ENCODE measurements around the gene MSMB. TPM values are rescaled to one million over a fixed set of nuclear protein-coding genes. Genes with fewer than 3 reads are reported as not detected.
"Not testable (repeated sequence)": the region's sequence is repeated elsewhere in the genome, so short reads cannot be mapped to it uniquely, and the experiment has no call there.

Gene MSMB, protein sequence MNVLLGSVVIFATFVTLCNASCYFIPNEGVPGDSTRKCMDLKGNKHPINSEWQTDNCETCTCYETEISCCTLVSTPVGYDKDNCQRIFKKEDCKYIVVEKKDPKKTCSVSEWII
- not detected for total RNA-seq
- long read RNA-seq = 0 reads

- no peak for ATAC-seq
Observed at GRCh38 chr10:46046261-46046660, at the start of gene MSMB. Gene MSMB (minus strand): TSS chr10:46046269. CDS start chr10:46046237, 32 bp downstream.

GRCh38 chr10:46094931-46095750, 49.1 kb upstream of the MSMB start:
- ATAC-seq (no peak), DNase-seq (ENCODE audit: missing footprints) (no peak)
- intact Hi-C loops (cut with DNase I) = no loop called here

More at GRCh38 chr10:46046261-46046660, at the start of gene MSMB:
- no peak for DNase-seq (ENCODE audit: missing footprints)
- intact Hi-C loops (cut with DNase I) = no loop called here

DNA sequence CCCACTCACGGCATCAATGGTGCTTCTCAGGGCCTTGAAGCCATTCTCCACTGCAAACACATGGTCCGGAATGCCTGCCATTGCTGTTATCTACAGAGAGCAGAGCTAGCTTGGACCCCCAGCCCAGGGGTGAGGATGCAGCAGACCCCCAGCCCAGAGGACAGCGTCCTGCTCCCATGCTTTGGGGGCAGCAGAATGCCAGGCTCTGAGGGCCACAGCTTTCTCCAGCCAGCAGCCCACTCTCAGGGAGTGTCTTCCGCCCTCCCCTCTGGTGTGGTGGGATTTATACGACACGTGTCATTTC, 48.1 kb upstream of the MSMB start:
- intact Hi-C loops (cut with DNase I) = no loop called here
- ATAC-seq = no peak
- DNase-seq (ENCODE audit: missing footprints) = no peak

DNA sequence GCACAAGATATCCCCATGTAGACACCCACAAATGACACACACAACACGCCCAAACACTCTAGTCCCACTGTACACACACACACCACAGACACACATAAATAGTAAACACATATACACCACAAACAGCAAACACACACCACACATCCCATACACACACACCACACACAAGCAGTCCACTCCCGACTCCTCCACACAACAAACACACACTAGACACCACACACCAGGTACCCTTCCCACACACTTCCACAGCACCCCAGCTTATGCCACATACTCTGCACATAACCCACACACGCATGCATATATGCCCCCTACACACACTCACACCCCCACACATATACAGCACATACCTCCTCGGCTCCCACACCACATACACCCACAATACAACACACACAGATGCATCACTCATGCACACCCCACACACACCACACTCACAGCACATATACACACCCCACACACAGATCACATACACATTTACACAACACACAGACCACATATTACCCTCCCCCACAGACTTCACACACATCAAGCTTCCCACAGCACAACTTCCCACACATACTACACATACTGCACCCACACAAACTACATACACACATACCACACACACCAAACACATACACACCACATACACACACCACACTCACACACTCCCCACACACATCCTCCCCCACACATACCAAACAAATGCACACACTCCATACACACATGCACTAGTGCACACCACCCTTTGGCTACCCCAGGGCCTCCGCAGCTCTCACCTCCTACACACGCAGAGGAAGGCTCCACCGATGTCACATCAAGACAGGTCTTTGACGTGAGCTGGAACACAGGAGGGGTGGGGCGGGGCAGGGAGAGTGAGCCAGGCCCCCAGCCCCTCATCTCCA, 47.5 kb upstream of the MSMB start:
- intact Hi-C loops (cut with DNase I); DNase-seq (ENCODE audit: missing footprints); ATAC-seq: not testable (repeated sequence)

- DNase-seq (ENCODE audit: missing footprints) (no peak), ATAC-seq (no peak)
- intact Hi-C loops (cut with DNase I) = no loop called here
Observed at GRCh38 chr10:46092524-46093081, 46.5 kb upstream of the MSMB start.

- ATAC-seq (no peak), DNase-seq (ENCODE audit: missing footprints) (peak; percentile 72)
- intact Hi-C loops (cut with DNase I) = no loop called here
Observed at GRCh38 chr10:46091828-46092523, 45.9 kb upstream of the MSMB start.

DNA sequence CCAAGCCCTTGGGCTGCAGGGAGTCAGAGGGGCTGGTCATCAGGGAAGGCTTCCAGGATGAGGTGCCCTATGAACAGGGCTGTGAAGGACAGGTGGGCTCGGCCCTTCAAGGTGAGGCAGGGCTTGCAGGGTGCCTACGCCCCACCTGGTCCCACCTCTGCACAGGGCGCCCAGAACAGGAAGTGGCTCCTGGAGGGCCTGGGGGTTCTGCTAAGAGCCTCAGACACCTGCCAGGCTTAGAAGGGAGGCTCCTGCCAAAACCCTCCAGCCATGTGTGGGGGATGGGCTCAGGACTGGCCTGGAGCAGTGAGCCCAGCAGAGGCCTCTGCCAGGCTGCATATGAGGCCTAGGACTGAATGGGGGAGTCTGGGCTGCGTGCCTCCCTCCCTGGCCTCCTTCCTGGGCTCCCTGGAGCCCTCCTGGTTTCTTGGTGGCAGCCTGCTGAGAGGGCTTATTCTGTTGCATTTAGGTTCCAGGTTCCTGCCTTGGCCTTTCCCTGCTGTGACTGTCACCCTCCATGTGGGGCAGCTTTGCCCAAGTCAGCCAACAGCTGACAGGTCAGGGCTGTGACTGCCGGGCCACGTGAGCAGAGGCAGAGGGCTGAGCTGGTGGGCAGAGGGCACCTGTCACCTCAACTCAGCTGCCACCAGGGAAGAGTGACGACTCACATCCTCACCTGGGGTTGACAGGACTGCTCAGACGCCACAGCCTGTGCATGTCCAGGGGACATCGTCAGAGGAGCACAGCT, 45.2 kb upstream of the MSMB start:
- no peak for ATAC-seq
- intact Hi-C loops (cut with DNase I) = no loop called here

GRCh38 chr10:46090258-46090812, 44.3 kb upstream of the MSMB start:
- intact Hi-C loops (cut with DNase I) = no loop called here
- ATAC-seq (no peak), DNase-seq (ENCODE audit: missing footprints) (no peak)

More for the DNA sequence above, 45.2 kb upstream of the MSMB start:
- DNase-seq (ENCODE audit: missing footprints) = no peak

GRCh38 chr10:46087381-46087780, 41.3 kb upstream of the MSMB start:
- intact Hi-C loops (cut with DNase I); DNase-seq (ENCODE audit: missing footprints); ATAC-seq: not testable (repeated sequence)

- ATAC-seq (no peak), DNase-seq (ENCODE audit: missing footprints) (no peak)
- intact Hi-C loops (cut with DNase I) = no loop called here
Observed at GRCh38 chr10:46084321-46085165, 38.5 kb upstream of the MSMB start.

- DNase-seq (ENCODE audit: missing footprints) (no peak), ATAC-seq (no peak)
- intact Hi-C loops (cut with DNase I) = no loop called here
Observed at GRCh38 chr10:46080886-46081285, 34.8 kb upstream of the MSMB start.

- intact Hi-C loops (cut with DNase I) = no loop called here
- DNase-seq (ENCODE audit: missing footprints) (no peak), ATAC-seq (peak; percentile 34)
Observed at GRCh38 chr10:46079831-46080585, 33.9 kb upstream of the MSMB start.

- ATAC-seq (peak; percentile 31), DNase-seq (ENCODE audit: missing footprints) (no peak)
- intact Hi-C loops (cut with DNase I) = no loop called here
Observed at GRCh38 chr10:46077731-46078413, 31.8 kb upstream of the MSMB start.

GRCh38 chr10:46077141-46077554, 31.1 kb upstream of the MSMB start:
- no peak for ATAC-seq

GRCh38 chr10:46075869-46076268, 29.8 kb upstream of the MSMB start:
- intact Hi-C loops (cut with DNase I) = no loop called here
- ATAC-seq = no peak
- DNase-seq (ENCODE audit: missing footprints) = no peak

More at GRCh38 chr10:46077141-46077554, 31.1 kb upstream of the MSMB start:
- intact Hi-C loops (cut with DNase I) = no loop called here
- DNase-seq (ENCODE audit: missing footprints) = no peak
